Endothelial cell (in vitro differentiated cells): ENCODE results near the gene POLN. TPM values are rescaled to one million over a fixed set of nuclear protein-coding genes. Genes with fewer than 3 reads are reported as not detected.

Experiments used
- DNase-seq: peaks from one replicate; pipeline ENCODE4 v3.0.0; 2021; ENCODE audit warnings: low spot score
- H3K27ac Mint-ChIP-seq: one replicate; pipeline ENCODE4 v1.8.0; 2021; ENCODE audit warnings: mixed read lengths, inconsistent platforms; ENCODE audit not compliant: unreplicated experiment
- H3K27me3 Mint-ChIP-seq: one replicate; pipeline ENCODE4 v1.8.0; 2021; ENCODE audit warnings: mild to moderate bottlenecking, moderate library complexity, mixed read lengths, inconsistent platforms; ENCODE audit not compliant: unreplicated experiment
- H3K36me3 Mint-ChIP-seq: one replicate; pipeline ENCODE4 v1.8.0; 2021; ENCODE audit warnings: mild to moderate bottlenecking, low read depth, mixed read lengths, inconsistent platforms; ENCODE audit not compliant: unreplicated experiment
- H3K4me1 Mint-ChIP-seq: one replicate; pipeline ENCODE4 v1.8.0; 2021; ENCODE audit warnings: mild to moderate bottlenecking, mixed read lengths, inconsistent platforms; ENCODE audit not compliant: unreplicated experiment
- H3K4me3 Mint-ChIP-seq: one replicate; pipeline ENCODE4 v1.8.0; 2021; ENCODE audit warnings: mild to moderate bottlenecking, mixed read lengths, inconsistent platforms; ENCODE audit not compliant: unreplicated experiment
- H3K9me3 Mint-ChIP-seq: one replicate; pipeline ENCODE4 v1.8.0; 2021; ENCODE audit warnings: mixed read lengths, inconsistent platforms; ENCODE audit not compliant: unreplicated experiment
- total RNA-seq: library from RNA; stranded (reverse); fragmentation: NEBNext Ultra II Directional; extraction: Animal tissue kit (Norgen Biotek cat#: 25700); gene quantifications from one replicate; pipeline ENCODE4 v1.2.1, GENCODE V29; 2021; ENCODE audit not compliant: unreplicated experiment
- TF ChIP-seq, protein P1 (sequence below): fragments of 200-600 bp; sonication (generic); IDR thresholded peaks from one replicate; pipeline ENCODE4 v1.5.0; 2021; ENCODE audit warnings: antibody characterized with exemption; ENCODE audit not compliant: unreplicated experiment

The POLN gene
- total RNA-seq, 1 donor from 2014 or later, result 2.5 TPM

DNA sequence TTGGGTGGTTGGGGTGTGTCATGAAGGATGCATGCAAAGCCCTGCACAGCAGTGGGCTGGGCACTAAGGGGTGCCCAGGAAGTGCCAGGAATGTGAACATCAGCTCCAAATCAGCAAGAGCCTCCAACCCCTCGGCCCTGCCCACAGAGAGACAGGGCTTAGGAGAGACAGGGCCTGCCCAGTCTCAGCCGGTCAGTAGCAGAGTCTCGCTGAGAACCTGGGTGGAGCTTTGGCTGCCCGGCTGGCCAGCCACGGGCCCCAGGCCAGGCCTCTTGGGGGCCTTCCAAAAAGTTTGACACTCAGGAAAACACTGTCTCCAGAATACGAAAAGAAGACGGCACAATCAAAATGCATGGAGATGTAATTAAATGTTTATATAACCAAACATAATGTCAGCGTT is 24.3 kb upstream of the POLN start:
- no peak overlapping the region for H3K4me3 Mint-ChIP-seq
- TF ChIP-seq, protein P1, sequence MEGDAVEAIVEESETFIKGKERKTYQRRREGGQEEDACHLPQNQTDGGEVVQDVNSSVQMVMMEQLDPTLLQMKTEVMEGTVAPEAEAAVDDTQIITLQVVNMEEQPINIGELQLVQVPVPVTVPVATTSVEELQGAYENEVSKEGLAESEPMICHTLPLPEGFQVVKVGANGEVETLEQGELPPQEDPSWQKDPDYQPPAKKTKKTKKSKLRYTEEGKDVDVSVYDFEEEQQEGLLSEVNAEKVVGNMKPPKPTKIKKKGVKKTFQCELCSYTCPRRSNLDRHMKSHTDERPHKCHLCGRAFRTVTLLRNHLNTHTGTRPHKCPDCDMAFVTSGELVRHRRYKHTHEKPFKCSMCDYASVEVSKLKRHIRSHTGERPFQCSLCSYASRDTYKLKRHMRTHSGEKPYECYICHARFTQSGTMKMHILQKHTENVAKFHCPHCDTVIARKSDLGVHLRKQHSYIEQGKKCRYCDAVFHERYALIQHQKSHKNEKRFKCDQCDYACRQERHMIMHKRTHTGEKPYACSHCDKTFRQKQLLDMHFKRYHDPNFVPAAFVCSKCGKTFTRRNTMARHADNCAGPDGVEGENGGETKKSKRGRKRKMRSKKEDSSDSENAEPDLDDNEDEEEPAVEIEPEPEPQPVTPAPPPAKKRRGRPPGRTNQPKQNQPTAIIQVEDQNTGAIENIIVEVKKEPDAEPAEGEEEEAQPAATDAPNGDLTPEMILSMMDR, result no peak
- no peak overlapping the region for H3K27ac Mint-ChIP-seq
- peaks cover 15% of the 10 kb centered on the region for H3K27me3 Mint-ChIP-seq
- DNase-seq, result no peak
- H3K36me3 Mint-ChIP-seq, result peaks cover 4% of the 10 kb centered on the region
- H3K4me1 Mint-ChIP-seq, result no peaks in the 10 kb centered on the region
- H3K9me3 Mint-ChIP-seq, result no peaks in the 10 kb centered on the region

DNA sequence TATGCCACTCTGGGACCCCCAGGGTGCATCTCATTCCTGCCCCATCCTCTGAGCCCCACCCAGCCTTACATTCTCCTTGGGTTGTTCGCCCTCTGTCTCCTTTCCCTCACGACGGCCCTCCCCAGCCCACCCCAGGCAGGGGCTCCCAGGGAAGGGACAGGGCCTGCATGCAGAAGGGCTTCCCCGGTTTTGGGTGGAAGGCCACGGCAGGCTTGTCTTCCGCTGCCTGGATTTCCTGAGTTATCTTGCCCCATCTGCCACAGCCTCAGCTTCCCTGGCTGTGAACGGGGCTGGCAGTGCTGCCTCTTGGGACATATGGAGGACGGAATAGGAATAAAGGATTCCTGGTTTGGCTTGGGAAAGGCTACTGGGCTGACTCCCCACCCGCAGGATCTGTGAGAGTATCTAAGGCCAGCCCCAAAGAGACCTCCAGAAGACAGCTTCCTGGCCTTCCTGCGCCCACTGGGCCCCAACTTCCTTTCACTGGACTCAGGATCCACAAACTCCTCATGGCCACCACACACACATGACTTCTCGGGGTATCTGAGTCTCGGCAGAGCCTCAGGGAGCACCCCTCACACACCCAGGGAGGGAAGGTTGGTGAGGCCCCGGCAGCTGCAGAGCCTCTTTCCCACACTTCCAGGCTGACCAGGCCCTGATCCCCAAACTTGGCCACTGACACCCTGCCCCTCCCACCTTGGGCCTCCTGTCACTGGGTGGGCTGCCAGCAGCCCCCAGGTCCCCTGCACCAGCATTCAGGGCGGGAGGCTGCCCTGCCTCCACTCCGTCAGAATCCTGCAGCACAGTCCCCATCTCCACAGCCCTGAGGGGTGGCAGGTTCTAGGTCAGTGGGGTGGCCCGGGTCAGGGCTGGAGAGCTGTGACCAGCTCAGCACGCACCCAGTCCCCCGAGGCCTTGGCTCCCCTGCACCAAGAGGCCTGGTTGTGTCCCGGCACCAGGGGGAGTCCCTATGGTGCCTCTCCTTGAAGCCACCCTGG is 23.5 kb upstream of the POLN start:
- H3K4me1 Mint-ChIP-seq, result no peaks in the 10 kb centered on the region
- no peak overlapping the region for H3K4me3 Mint-ChIP-seq
- DNase-seq, result no peak
- peaks cover 4% of the 10 kb centered on the region for H3K36me3 Mint-ChIP-seq
- H3K9me3 Mint-ChIP-seq, result no peaks in the 10 kb centered on the region
- TF ChIP-seq, protein P1, result no peak
- peaks cover 15% of the 10 kb centered on the region for H3K27me3 Mint-ChIP-seq
- no peak overlapping the region for H3K27ac Mint-ChIP-seq

DNA sequence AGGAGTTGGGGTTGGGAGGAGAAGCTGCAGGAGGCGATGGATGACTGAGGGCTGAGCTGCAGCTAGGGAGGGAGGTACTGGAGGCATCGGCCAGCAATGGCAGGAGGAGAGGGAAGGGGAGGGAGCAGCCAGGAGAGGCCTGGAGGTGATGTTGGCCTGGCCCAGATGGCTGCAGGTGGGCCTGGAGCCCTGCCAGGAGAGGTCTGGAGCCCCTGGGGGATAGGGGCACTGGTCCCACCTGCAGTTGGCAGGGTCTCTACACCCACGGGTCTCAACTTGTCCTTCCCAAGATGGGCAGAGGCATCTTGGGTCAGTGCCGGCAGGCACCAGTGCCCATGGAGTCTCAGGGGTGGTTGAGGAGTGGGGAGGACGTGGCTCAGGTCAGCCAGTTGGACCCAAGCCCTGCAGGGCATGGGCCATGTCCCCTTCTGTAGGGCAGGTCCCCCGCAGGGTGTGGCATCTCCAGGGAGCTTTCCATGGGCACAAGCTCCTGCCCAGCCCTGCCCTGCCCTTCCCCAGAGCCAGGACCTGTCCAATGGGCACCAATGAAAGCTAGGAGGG is 22.6 kb upstream of the POLN start:
- Mint-ChIP-seq H3K27ac (no peak overlapping the region), H3K4me3 (no peak overlapping the region), H3K36me3 (peaks cover 2% of the 10 kb centered on the region), H3K9me3 (no peaks in the 10 kb centered on the region), H3K4me1 (no peaks in the 10 kb centered on the region), H3K27me3 (peaks cover 10% of the 10 kb centered on the region)
- no peak for DNase-seq
- TF ChIP-seq, protein P1, result no peak

DNA sequence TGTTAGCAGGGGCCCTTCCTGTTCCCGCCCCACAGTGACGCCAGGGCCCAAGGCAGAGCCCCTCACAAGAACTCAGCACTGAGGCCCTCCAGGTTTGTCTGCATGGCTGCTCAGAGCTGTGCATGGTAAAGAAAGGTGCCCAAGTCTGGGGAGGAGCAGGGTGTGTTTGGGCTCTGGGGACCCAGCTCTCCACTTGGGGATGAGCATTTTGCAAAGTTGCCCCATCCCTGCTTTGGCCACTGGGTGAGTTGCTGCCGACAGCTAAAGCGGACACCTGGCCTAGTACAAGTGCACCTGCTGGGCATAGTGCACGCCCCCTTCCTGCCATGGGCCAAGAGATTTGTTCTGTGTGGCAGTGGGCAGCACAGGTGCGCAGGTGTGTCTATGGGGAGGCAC is 22.0 kb upstream of the POLN start:
- TF ChIP-seq, protein P1, result no peak
- H3K4me1 Mint-ChIP-seq, result no peaks in the 10 kb centered on the region
- no peak for DNase-seq
- no peak overlapping the region for H3K4me3 Mint-ChIP-seq
- H3K9me3 Mint-ChIP-seq, result no peaks in the 10 kb centered on the region
- no peaks in the 10 kb centered on the region for H3K36me3 Mint-ChIP-seq
- peaks cover 7% of the 10 kb centered on the region for H3K27me3 Mint-ChIP-seq
- H3K27ac Mint-ChIP-seq, result no peak overlapping the region

DNA sequence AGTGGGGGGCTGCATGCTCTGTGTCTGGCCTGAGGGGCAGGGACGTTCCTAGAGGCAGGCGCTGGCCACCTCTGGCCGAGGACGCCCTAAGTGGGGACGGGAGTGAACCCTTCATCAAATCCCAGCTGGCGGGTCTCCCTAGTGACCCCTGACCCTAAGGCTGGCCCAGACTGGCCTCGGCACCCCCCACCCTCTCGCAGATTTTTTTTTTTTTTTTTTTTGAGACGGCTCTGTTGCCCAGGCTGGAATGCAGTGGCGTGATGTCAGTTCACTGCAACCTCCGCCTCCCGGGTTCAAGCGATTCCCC is 21.0 kb upstream of the POLN start:
- peaks cover 7% of the 10 kb centered on the region for H3K27me3 Mint-ChIP-seq
- DNase-seq, result no peak
- H3K4me1 Mint-ChIP-seq, result no peaks in the 10 kb centered on the region
- no peaks in the 10 kb centered on the region for H3K9me3 Mint-ChIP-seq
- TF ChIP-seq, protein P1, result no peak
- no peaks in the 10 kb centered on the region for H3K36me3 Mint-ChIP-seq
- no peak overlapping the region for H3K4me3 Mint-ChIP-seq
- no peak overlapping the region for H3K27ac Mint-ChIP-seq
